H9 (cell line): Measurements from ENCODE around the gene TNRC6A. TPM values are rescaled to one million over a fixed set of nuclear protein-coding genes. Genes with fewer than 3 reads are reported as not detected.

Experiments used
- DNase-seq: peaks from one replicate; pipeline ENCODE4 v3.0.0-alpha.2; 2017
- H2AFZ ChIP-seq: one replicate; pipeline ENCODE4 v1.6.1; 2013; ENCODE audit warnings: mild to moderate bottlenecking, low read length, control low read depth, moderate library complexity
- H2AK5ac ChIP-seq: 2 replicates; pipeline ENCODE4 v1.6.1; 2013; ENCODE audit warnings: low read length, control low read depth, mixed read lengths; ENCODE audit not compliant: insufficient read length
- H2BK120ac ChIP-seq: one replicate; pipeline ENCODE4 v1.6.1; 2013; ENCODE audit warnings: low read depth, mild to moderate bottlenecking, low read length, control low read depth, inconsistent platforms; ENCODE audit not compliant: poor library complexity, severe bottlenecking
- H2BK12ac ChIP-seq: 2 replicates; pipeline ENCODE4 v1.6.1; 2013; ENCODE audit warnings: low read length, control low read depth, mixed read lengths, low read depth; ENCODE audit not compliant: insufficient read length
- H2BK15ac ChIP-seq: 2 replicates; pipeline ENCODE4 v1.6.1; 2013; ENCODE audit warnings: low read depth, low read length, control low read depth
- H2BK20ac ChIP-seq: one replicate; pipeline ENCODE4 v1.6.1; 2013; ENCODE audit warnings: low read depth, mild to moderate bottlenecking, low read length, control low read depth, inconsistent platforms; ENCODE audit not compliant: poor library complexity, severe bottlenecking
- H2BK5ac ChIP-seq: 2 replicates; pipeline ENCODE4 v1.6.1; 2013; ENCODE audit warnings: low read length, control low read depth, mixed read lengths; ENCODE audit not compliant: insufficient read length
- H3K14ac ChIP-seq: 2 replicates; pipeline ENCODE4 v1.6.1; 2013; ENCODE audit warnings: low read length, control low read depth; ENCODE audit not compliant: insufficient read depth
- H3K18ac ChIP-seq: 2 replicates; pipeline ENCODE4 v1.6.1; 2013; ENCODE audit warnings: low read depth, mild to moderate bottlenecking, mixed read lengths, low read length, control low read depth; ENCODE audit not compliant: insufficient read length
- H3K23ac ChIP-seq: 2 replicates; pipeline ENCODE4 v1.6.1; 2013; ENCODE audit warnings: low read length, control low read depth, mixed read lengths, low read depth; ENCODE audit not compliant: insufficient read length
- H3K23me2 ChIP-seq: 2 replicates; pipeline ENCODE4 v1.6.1; 2013; ENCODE audit warnings: low read depth, mild to moderate bottlenecking, mixed read lengths, low read length, control low read depth; ENCODE audit not compliant: insufficient read length, poor library complexity, severe bottlenecking
- H3K27ac ChIP-seq: 2 replicates; pipeline ENCODE4 v1.5.1; 2013; ENCODE audit warnings: low read length, control low read depth, mixed read lengths, low read depth; ENCODE audit not compliant: insufficient read length
- H3K27me3 ChIP-seq: 2 replicates; pipeline ENCODE4 v1.6.1; 2013; ENCODE audit warnings: low read length, control low read depth, inconsistent platforms; ENCODE audit not compliant: insufficient read depth
- H3K4ac ChIP-seq: 2 replicates; pipeline ENCODE4 v1.6.1; 2013; ENCODE audit warnings: low read depth, mild to moderate bottlenecking, control low read depth, inconsistent platforms, low read length, moderate library complexity
- H3K4me1 ChIP-seq: 2 replicates; pipeline ENCODE4 v1.6.1; 2013; ENCODE audit warnings: low read length, control low read depth, inconsistent platforms; ENCODE audit not compliant: insufficient read depth
- H3K4me2 ChIP-seq: 2 replicates; pipeline ENCODE4 v1.6.1; 2013; ENCODE audit warnings: low read length, control low read depth, mixed read lengths; ENCODE audit not compliant: insufficient read length, insufficient read depth
- H3K56ac ChIP-seq: 2 replicates; pipeline ENCODE4 v1.6.1; 2013; ENCODE audit warnings: low read depth, mild to moderate bottlenecking, mixed read lengths, low read length, control low read depth; ENCODE audit not compliant: insufficient read length
- H3K79me1 ChIP-seq: 2 replicates; pipeline ENCODE4 v1.6.1; 2013; ENCODE audit warnings: low read depth, mild to moderate bottlenecking, moderate library complexity, low read length, control low read depth, inconsistent platforms; ENCODE audit not compliant: insufficient read depth, poor library complexity, severe bottlenecking
- H3K79me2 ChIP-seq: 2 replicates; pipeline ENCODE4 v1.6.1; 2013; ENCODE audit warnings: low read length, control low read depth, inconsistent platforms; ENCODE audit not compliant: insufficient read depth
- H3K9ac ChIP-seq: 2 replicates; pipeline ENCODE4 v1.6.1; 2013; ENCODE audit warnings: low read length, control low read depth, mixed read lengths; ENCODE audit not compliant: insufficient read length; ENCODE audit errors: extremely low read depth
- H3K9me3 ChIP-seq: one replicate; pipeline ENCODE4 v1.6.1; 2013; ENCODE audit warnings: low read depth, low read length, inconsistent platforms; ENCODE audit not compliant: control insufficient read depth
- H3T11ph ChIP-seq: one replicate; pipeline ENCODE4 v1.6.1; 2013; ENCODE audit warnings: mild to moderate bottlenecking, low read length, control low read depth, inconsistent platforms
- H4K20me1 ChIP-seq: one replicate; pipeline ENCODE4 v1.6.1; 2013; ENCODE audit not compliant: control insufficient read depth, insufficient read length, insufficient read depth
- H4K5ac ChIP-seq: 2 replicates; pipeline ENCODE4 v1.6.1; 2013; ENCODE audit warnings: low read depth, mild to moderate bottlenecking, mixed read lengths, low read length, control low read depth; ENCODE audit not compliant: insufficient read length
- H4K8ac ChIP-seq: replicated peaks from 2 replicates; pipeline ENCODE4 v1.6.1; 2013; ENCODE audit warnings: low read length, control low read depth, mixed read lengths, low read depth; ENCODE audit not compliant: insufficient read length
- H4K91ac ChIP-seq: 2 replicates; pipeline ENCODE4 v1.6.1; 2013; ENCODE audit warnings: low read depth, mild to moderate bottlenecking, moderate library complexity, mixed read lengths, low read length, control low read depth; ENCODE audit not compliant: insufficient read length
- H3K27ac Mint-ChIP-seq, 3 experiments: 2 replicates in 2 of 3; 3 replicates in 1 of 3; pipeline ENCODE4 v1.8.0; 2020 to 2021; ENCODE audit warnings: mixed read lengths in 3 of 3, mild to moderate bottlenecking in 1 of 3, moderate library complexity in 1 of 3
- H3K27me3 Mint-ChIP-seq: 2 replicates; pipeline ENCODE4 v1.8.0; 2021; ENCODE audit warnings: low read depth, mild to moderate bottlenecking, moderate library complexity, mixed read lengths
- H3K36me3 Mint-ChIP-seq, 3 experiments: 2 replicates in 2 of 3; 3 replicates in 1 of 3; pipeline ENCODE4 v1.8.0; 2020 to 2021; ENCODE audit warnings: low read depth in 3 of 3, mixed read lengths in 3 of 3; ENCODE audit not compliant: insufficient read depth in 1 of 3
- H3K4me1 Mint-ChIP-seq, 2 experiments: 2 replicates each; pipeline ENCODE4 v1.8.0; 2020; ENCODE audit warnings: mixed read lengths in 2 of 2
- H3K4me3 Mint-ChIP-seq, 2 experiments: 2 replicates in 1 of 2; 3 replicates in 1 of 2; pipeline ENCODE4 v1.8.0; 2020 to 2021; ENCODE audit warnings: mild to moderate bottlenecking in 2 of 2, mixed read lengths in 2 of 2, moderate library complexity in 1 of 2
- H3K9me3 Mint-ChIP-seq, 2 experiments: 2 replicates in 1 of 2; 3 replicates in 1 of 2; pipeline ENCODE4 v1.8.0; 2020; ENCODE audit warnings: mild to moderate bottlenecking in 2 of 2, mixed read lengths in 2 of 2, moderate library complexity in 1 of 2
- CTCF ChIP-seq: fragments of 200-600 bp; sonication (generic); conservative IDR thresholded peaks from 3 replicates; pipeline ENCODE4 v1.8.0; 2021; ENCODE audit warnings: antibody characterized with exemption, mild to moderate bottlenecking
- WGBS: extraction: QIAGEN DNeasy Blood & Tissue Kit; methylation state at CpG from one replicate; pipeline ENCODE4 v1.1.7; 2013; ENCODE audit warnings: missing lambda C conversion rate, low lambda C conversion rate, mixed read lengths; ENCODE audit not compliant: insufficient read length; ENCODE audit errors: extremely low coverage; 5-methylcytosine and 5-hydroxymethylcytosine counted together
- total RNA-seq: library from RNA; stranded (reverse); gene quantifications from 2 replicates; pipeline ENCODE4 v1.2.1, GENCODE V29; 2021

TNRC6A gene
- total RNA-seq, 1 experiment from 2014 or later, result 114 TPM

DNA sequence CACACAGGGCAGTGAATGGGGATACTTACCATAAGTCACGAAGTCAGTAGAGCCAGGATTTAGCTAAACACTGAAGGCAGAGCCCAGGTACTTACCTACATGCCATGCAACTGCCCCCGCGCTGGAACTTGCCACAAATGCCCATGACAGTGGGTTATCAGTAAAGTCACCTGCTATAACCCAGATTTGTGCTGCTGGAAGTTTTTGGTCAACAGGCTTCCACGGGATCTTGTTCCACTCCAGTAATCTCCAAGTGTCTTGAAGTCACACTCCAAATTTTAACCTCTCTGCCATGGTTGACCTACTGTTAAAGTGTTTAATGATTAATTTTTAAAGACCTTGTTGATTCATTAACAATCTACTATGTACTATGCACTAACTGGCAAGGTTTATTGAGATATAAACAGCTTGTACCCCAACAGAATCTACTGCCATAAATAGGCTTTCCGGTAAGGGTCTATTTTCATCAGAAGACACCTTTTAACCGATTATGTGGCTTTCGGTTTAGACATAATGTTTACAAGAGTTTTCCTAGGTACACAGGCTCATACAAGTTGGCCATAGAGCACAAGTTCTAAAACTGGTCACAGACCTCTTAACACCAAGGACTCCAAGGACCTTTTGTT is 110.0 kb downstream of the TNRC6A start:
- no peak overlapping the region for H2AFZ ChIP-seq
- H3K14ac ChIP-seq, result no peak overlapping the region
- H3K23ac ChIP-seq, result no peak overlapping the region
- no peak overlapping the region for H3K4me2 ChIP-seq
- Mint-ChIP-seq H3K9me3 (no peaks in the 10 kb centered on the region; a peak in 1 of 5 replicates), H3K27me3 (no peaks in the 10 kb centered on the region), H3K27ac (no peak overlapping the region), H3K4me3 (no peak overlapping the region), H3K36me3 (no peaks in the 10 kb centered on the region), H3K4me1 (peaks cover 0 to 5% of the 10 kb centered on the region in 2 experiments; a peak in 2 of 4 replicates)
- no peak overlapping the region for H2BK12ac ChIP-seq
- no peak overlapping the region for H3K18ac ChIP-seq
- no peak for DNase-seq
- TF ChIP-seq CTCF, result no peak
- no peaks in the 10 kb centered on the region for H3K27me3 ChIP-seq
- H3K23me2 ChIP-seq, result no peaks in the 10 kb centered on the region
- H4K91ac ChIP-seq, result no peak overlapping the region
- no peak overlapping the region for H4K5ac ChIP-seq
- no peaks in the 10 kb centered on the region for H3K79me2 ChIP-seq
- no peaks in the 10 kb centered on the region for H4K20me1 ChIP-seq
- H3K79me1 ChIP-seq, result no peaks in the 10 kb centered on the region
- H2BK5ac ChIP-seq, result no peak overlapping the region
- H2BK20ac ChIP-seq, result no peak overlapping the region
- H3T11ph ChIP-seq, result no peak overlapping the region
- H3K4ac ChIP-seq, result no peak overlapping the region
- H3K4me1 ChIP-seq, result no peaks in the 10 kb centered on the region
- H4K8ac ChIP-seq, result no peak overlapping the region
- no peak overlapping the region for H2AK5ac ChIP-seq
- H3K27ac ChIP-seq, result no peak overlapping the region
- H3K56ac ChIP-seq, result no peak overlapping the region
- no peak overlapping the region for H2BK120ac ChIP-seq
- H3K9me3 ChIP-seq, result no peaks in the 10 kb centered on the region
- H2BK15ac ChIP-seq, result no peak overlapping the region
- no CpG with 5 or more reads among the region's 7 CpGs for WGBS
- no peak overlapping the region for H3K9ac ChIP-seq
